Hepatocyte (in vitro differentiated cells): ENCODE data around the gene EIPR1.

Source experiments
- CTCF ChIP-seq: fragments of 200-600 bp; sonication (generic); IDR thresholded peaks from 2 replicates; pipeline ENCODE4 v1.5.1; 2016; ENCODE audit warnings: antibody characterized with exemption, mild to moderate bottlenecking; ENCODE audit not compliant: poor library complexity
- EZH2 ChIP-seq: fragments of 200-600 bp; sonication (generic); IDR thresholded peaks from 2 replicates; pipeline ENCODE4 v1.6.1; 2016; ENCODE audit warnings: antibody characterized with exemption, mild to moderate bottlenecking, borderline replicate concordance

DNA sequence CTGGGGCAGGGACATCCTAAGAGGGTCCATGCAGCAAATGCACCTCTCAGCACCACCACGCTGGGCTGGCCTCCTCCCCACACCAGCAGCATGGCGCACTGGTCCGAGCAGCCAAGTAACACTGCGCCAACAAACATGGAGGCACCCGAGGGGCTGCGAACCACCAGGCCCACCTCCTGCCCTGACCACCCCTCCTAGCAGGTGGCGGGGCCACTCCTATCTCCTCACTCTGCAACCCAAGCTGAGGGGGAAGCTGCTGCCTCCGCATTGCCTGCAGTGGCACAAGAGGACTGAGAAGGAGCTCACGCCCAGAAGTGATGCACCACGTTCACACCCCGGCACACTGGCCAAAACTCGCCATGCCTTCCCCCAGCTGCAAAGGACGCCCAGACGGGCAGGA is 94.4 kb downstream of the EIPR1 start:
- no peak for TF ChIP-seq CTCF
- no peak for TF ChIP-seq EZH2
